NK-92 (cell line): ENCODE data around the gene TMEM132D.
"Not testable (repeated sequence)": the region's sequence is repeated elsewhere in the genome, so short reads cannot be mapped to it uniquely, and the experiment has no call there.

Experiments used
- DNase-seq: peaks from one replicate; lab custom pipeline; 2025; ENCODE audit not compliant: unreplicated experiment; lab: John Stamatoyannopoulos, UW

TMEM132D gene

DNA sequence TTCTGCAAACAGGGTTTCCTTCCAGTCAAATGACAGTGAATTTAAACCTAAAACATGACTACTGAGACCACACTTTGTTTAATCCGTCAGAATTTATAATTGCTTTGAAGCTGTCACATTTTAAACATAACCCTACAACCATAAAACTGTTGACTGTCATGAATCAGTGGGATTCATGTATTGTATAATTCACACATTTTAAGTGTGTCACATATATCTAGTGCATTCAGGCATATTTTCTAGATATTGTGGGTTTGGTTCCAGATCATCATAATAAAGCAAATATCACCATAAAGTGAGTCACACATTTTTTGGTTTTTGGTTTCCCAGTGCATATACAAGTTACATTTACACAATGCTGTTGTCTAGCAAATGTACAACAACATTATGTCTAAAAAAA is 304.4 kb downstream of the TMEM132D start:
- no peak for DNase-seq

DNA sequence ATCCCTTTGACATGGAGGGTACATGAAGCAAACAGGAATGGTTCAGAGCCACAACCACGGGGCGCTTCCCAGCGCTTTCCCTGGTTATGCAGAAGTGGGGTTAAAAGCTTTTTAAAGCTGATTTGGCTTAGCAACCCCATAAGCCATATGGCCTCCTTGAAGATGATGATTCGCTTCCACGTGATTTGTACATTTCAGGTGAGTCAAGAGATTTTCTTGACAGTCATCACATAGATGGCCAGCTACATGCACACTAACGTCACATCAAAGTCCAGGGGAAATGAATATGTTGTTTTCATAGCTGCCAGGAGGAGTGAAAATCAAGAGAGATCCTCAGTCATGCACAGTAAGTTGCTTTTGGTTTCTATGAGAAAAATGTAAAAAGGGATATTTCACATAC is 309.7 kb downstream of the TMEM132D start:
- DNase-seq = no peak

DNA sequence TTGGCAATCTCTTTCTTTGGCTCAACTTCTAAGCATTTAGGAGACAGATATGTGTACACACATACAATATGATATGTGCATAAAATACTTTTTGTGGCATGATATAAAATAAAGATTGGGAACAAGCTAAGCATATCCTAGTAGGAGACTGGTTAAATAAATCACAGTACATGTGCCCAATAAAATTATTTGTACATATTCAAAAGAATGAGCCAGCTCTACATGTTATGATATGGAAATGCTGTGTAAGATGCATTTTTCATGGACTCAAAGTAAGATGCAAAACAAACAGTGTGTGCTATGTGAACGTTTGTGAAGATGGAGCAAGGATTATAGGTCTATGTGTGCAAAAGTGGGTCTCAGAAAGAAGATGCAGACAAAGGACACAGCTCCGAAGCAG is 311.4 kb downstream of the TMEM132D start:
- no peak for DNase-seq

DNA sequence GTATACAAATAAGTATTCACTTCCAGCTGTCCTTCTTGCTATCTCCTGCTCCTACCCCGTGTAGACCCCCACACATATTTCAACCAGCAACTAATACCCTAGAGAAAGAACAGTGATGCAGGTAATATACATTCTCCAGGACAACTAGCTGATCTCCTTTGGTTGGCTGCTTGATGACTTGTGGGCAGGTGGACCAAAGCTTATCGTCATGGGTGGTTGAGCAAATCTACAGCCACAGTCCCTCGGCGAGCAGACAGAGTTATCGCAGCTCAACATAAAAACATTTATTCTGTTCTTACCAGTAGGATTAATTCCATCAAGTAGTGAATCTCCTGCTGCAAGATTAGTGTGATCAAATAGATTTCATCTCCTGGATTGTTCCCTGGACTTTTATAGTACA is 314.3 kb downstream of the TMEM132D start:
- DNase-seq = no peak

DNA sequence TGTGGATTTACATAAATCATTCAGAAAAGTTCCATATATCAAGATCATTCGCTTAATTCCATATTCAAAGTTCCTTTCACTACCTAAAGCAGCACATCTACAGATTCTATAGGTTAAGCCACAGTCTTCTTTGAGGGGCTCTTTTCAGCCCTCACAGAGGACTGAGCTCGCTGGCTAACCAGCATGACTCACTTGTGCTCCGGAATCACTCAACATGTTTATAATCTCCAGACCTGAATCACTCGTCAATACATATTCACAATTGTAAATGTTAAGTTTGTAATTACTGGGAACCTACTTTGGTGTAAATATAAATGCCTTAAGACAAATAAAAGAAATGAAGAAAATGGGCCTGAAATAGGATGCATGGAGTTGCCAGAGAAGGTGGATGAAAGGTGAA is 315.7 kb downstream of the TMEM132D start:
- DNase-seq = no peak

DNA sequence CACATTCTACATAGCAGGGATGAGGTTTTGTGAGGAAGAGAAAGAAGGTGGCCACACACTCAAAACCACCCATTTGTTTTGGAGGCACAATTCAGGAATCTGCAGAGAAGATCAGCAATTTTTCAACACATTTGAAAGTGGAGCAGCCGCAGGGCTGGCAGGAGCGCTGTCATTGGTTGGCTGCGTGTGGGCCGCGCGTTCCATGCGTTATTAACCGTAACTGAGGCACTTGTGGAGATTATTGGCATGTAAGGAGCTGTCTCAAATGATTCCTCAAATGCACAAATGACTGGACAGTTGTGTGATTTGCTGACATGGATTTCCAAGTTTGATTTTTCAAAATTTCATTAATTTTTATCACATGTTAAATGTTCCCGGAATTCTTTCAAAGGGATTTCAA is 318.5 kb downstream of the TMEM132D start:
- DNase-seq = no peak

DNA sequence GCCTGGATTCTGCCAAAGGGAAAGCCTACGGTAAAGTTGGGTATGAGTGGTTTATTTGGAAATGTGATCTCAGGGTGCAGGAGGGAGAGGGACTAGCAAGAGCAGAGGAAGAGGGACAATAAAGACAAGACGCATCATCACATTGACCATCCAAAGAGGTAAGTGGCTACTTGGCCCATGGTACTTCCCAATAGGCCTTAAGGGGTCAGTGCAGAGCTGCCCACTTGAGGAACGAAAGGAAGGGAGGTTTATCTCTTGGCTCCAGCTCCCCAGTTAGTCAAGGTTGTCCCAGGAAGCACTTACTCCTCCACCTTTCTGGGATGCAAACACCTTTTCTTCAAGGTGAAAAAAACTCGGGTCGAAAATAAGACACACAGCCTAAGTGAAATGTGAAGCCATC is 323.9 kb downstream of the TMEM132D start:
- DNase-seq = no peak

DNA sequence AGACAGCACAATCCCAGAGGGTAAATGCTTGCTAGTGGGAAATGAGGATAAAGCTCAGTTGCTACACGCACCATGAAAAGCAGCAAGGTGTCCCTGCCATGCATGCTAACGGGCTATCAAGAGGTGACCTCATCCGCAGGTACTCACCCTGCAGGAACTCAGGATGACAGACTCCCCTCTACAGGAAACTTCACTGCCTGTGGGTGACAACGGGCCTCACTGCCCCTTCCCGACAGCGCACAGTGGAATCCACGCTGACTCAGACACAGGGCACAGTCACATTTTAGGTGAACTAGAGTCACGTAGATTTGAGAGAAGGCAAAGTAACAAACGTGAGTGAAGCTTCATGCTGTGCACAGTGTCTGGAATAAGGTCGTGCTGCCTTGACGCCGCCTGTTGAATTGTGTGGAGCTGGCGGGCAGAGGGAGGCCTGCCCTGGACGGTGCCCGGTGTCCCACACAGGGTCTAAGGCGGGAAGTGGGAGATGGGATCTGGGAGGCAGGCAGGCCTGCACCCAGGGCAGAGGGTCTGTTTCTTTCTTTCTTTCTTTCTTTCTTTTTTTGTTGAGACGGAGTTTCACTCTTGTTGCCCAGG is 331.8 kb downstream of the TMEM132D start:
- DNase-seq = no peak

DNA sequence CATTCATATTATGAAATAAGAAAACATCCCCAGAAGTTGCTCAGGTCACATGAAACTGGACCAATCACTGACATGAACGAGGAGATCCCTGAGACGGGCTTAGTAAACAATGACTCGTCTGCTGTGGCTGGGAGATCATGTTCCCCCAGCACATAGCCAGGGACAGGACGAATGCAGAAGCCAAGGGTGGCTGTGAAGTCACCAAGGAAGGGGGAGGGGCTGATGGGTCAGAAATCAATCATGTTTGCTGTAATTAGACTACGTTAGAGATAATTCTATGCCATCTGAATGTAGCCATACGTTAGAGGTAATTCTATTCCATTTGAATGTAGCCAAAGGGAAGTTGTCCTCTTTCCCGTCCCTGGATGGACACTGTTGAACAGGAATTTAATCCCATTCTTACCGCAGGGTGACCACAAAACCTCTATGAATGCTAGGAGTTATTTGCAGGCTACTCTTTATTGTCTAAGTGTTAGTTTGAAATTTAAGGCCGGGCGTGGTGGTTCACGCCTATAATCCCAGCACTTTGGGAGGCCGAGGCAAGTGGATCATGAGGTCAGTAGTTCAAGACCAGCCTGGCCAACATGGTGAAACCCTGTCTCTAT is 332.9 kb downstream of the TMEM132D start:
- no peak for DNase-seq

DNA sequence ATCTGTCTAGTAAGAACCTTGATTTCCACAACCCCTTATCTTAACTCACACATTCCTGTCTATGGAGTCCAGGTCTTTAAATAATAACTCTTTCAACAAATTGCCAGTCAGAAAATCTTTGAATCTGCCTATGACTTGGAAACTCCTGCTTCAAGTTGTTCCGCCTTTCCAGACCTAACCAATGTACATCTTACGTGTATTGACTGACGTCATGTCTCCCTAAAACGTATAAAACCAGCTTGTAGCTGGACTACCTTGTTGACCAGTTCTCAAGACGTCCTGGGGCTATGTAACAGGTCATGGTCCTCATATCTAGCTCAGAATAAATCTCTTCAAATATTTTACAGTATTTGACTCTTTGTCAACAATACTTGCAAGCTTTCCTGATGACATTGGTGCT is 337.0 kb downstream of the TMEM132D start:
- no peak for DNase-seq

DNA sequence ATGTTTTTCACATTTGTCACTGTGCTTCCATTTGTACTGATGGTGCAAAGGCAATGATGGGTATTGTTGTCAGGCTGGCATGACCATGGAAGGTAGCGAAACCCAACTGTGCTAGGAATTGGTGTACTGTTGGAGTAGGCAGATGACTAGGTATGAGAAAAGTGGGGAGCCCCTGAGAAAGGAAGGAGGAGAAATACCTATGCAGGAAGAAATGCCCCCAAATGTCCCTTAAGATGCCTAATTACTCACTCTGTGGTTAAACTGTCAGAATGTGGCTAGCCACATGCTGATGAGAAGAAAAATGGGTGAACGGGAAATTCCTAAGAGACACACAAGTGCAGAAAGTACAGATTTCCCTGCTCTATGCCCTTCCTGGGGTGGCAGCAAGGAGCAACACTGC is 339.1 kb downstream of the TMEM132D start:
- no peak for DNase-seq

DNA sequence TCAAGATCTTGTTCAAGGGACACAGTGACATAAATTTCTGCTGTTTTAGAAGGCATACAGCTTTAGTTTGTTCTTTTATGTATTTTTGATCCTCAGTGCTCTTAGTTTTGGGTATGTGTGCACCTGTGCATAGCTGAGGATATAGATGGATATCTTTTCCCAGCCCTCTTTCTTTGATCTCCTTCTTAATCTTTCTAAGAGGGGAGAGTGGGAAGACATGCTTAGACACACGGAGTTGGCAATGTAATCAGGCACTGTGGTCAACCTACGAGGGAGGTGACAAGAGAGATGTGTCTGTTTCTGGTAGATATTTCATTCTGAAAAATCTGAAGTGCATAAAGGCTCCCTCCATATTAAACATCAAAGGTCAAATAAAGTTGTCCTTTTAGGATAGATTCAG is 340.6 kb downstream of the TMEM132D start:
- DNase-seq = no peak

DNA sequence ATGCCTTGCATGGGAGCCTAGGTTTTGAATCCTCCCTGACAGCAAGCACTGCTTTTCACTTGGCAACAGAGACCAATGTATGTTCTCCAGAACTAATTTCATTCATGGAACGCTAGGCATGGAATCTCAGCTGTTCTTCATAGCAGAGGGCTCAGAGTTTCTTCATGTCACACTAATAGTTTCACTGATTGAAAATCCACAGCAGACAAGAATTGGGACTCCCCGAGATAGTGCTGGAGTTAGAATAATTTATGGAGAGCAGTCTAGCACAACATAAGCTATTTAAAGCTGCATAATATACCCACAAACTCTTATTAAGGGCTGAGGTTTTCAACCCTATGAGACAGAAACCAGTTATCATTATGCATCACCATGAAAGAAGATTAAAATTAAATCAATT is 342.5 kb downstream of the TMEM132D start:
- no peak for DNase-seq

DNA sequence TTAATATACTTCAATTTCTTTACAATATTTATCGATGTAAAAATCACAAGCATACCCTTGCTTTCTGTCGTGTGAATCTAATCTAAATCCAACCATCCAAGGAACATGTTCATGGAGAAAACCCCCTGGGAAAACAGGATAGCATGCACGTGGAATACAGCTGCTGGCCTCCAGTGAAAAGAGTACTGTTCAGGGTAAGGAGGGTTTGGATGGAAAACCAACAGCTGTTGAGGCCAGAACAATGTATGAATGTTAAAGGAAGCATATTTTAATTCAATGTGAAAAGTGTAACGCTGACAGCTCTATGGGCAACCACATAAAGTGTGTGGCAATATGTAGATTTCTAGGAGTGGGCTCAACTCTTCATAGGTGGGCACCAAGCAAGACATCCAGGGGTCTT is 344.0 kb downstream of the TMEM132D start:
- DNase-seq = no peak

DNA sequence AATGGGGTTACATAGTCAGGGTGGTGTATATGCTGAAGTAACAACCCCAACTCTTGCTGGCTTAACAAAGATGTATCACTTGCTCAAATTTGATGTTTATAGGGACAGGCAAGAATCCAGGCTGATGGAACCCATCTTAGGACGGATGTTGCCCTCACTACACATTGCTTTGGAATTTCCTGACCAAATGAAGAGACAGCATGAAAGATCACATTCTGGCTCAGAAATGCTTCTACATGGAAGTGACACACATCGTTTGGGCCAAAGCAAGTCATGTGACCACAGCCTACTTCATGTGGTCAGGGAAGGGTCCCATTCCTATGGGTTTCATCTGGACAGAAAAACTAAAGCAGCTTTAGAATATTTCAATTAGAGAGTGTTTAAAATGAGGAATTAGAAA is 345.8 kb downstream of the TMEM132D start:
- no peak for DNase-seq

DNA sequence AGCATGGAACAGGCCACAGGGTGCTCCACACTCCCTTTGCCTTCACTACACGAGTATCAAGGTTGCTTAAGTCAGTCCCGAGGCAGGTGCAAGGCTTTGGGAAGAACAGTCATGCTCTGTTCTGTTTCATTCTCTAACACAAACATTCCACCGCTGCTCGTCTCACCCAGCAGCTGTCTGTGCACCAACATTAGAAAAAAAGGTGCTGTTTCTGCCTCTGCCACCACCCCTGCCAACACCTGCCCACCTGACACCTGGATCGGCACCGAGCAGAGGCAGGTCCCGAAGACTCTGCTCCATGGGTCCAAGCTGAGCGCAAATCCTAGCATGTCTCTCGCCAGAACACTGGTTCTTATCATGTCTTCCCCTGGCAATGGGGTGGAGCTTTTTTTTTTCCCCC is 347.7 kb downstream of the TMEM132D start:
- no peak for DNase-seq

DNA sequence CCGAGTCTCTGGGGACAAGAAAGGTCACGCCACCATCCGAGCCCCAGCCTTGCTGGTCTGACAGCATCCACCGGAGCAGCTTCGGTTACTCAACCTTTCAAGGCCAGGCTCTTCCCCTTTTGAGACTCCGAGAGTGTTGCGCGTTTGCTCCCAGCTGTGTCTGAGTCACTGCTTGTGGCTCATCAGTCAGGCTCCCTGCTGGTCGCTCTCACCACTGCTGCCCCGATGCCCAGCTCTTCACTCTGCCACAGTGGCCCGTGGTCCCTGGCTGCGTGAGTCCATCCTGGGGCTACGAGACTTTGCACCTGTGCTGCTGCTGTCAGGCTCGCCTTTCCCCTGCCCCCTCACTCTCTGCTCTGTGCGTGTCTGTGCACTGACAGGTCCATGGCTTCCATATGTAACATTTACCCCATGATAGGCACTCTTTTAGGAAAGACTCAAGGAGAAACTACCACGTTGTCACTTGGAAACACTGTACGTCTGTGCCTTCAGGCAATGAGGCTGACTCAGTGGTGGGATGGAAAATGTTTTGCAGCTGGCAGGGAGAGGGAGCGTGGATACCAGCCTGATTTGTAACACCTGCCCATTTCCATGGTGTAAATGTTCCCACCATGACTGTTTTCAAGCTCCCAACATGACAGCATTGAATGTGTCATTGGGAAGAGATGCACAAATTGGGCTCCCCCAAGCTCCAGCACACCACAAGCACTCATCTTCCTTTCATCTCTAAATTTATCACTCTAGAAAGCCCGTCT is 350.7 kb downstream of the TMEM132D start:
- no peak for DNase-seq

DNA sequence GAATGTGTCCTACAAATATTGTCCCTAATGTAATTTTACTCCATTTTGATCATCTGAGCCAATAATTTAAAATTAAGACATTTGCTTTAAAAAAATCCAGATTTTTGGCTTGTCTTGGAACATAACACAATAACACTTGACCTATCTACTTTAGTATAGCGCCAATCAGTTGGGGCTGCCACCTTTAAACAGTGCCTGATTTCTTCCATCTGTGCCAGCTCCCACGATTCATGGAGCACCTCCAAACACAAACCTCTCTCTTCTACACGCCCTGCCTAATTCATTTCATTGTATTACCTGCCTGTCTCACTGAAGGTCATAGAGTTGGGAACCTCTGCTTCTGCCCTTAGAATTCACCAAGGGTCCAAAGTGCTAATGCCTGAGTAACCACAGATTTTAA is 352.4 kb downstream of the TMEM132D start:
- DNase-seq = no peak

DNA sequence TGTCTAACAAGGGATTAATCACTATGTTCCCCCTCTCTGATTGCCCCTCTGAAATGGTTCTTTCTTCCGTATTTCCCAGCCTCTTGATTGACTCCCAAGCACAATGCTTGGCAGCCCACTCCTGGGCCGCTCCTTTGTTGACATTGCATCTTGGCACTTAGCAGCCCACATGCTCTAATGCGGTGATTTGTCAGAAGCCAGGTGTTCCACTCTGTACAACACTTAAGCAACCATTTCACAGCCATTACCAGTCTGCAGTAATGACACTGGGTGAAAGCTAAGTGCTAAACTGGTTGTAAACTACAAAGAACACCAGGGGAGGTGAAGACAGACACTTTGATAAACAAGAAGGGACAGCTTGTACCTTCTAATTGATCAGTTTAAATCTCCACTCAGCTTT is 353.5 kb downstream of the TMEM132D start:
- DNase-seq = no peak

DNA sequence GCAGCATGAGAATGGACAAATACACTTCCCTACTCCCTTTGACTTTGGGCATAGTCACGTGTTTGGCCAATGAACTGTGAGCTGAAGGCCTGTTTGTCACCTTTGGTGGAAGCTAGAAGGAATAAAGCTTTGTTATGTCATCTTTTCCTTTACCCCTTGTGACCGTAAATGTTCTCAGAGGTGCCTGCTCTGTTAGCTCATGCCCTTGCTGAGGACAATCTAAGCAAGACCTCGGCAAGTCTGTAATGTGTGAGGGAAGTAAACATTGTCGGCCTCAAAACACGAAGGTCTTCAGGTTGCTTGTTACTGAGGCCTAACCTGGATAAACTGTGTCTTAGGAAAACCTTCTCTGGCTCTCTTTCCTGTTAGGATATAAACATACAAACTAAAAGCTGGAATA is 354.2 kb downstream of the TMEM132D start:
- no peak for DNase-seq

DNA sequence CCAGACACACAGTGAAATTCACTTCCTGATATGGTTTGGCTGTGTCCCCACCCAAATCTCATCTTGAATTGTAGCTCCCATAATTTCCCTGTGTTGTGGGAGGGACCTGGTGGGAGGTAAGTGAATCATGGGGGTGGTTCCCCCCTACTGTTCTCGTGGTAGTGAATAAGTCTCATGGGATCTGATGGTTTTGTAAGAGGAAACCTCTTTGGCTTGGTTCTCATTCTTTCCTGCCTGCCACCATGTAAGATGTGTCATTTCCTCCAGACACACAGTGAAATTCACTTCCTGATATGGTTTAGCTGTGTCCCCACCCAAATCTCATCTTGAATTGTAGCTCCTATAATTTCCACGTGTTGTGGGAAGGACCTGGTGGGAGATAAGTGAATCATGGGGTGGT is 354.8 kb downstream of the TMEM132D start:
- not testable (repeated sequence) for DNase-seq

DNA sequence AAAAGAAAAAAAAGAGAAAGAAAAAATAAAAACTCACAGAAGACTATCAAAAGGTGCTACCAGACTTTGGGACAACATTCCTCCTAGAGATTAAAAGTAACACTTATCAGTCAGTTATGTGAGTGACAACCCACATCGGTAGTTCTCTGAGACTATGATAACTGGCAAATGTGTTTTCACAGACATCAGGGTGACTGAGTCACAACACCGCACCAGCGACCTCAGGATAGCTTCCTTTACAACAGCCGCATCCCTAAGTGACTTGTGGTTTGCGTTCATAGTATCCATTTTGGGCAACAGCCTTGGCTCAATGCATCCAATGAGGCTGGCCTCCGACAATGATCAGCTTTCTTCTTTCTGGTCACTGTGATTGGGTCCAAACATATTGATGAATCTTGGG is 359.1 kb downstream of the TMEM132D start:
- no peak for DNase-seq

DNA sequence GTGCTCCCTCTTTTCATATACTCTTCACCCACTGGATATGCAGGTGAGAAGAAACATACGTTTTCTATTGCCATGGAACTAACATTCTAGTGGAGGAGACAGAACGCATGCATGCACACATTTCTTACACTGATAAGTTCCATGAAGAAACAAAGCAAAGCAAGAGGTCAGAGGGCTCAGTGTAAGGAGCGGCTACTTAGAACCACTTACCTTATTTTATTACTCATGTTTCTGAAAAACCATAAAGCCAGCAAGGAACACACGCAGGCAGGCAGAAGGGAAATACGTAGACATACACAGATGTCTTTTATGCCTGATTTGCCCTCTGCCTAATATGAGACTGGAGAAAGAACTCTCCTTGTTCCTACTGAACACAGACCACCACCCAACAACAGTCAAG is 362.9 kb downstream of the TMEM132D start:
- DNase-seq = no peak
